HepG2 (cell line): Measurements from ENCODE around the gene GALNT10.

Experiments
- FOXK2 ChIP-seq: fragments of 450-650 bp; IDR thresholded peaks from 2 replicates; pipeline ENCODE4 v1.6.1; 2016
- JUN ChIP-seq: sonication (generic); formaldehyde crosslinking; IDR thresholded peaks from 2 replicates; pipeline ENCODE4 v1.4.0; 2020; ENCODE audit warnings: mild to moderate bottlenecking, missing genetic modification reagents
- KDM6A ChIP-seq: IDR thresholded peaks from 2 replicates; pipeline ENCODE4 v1.6.1; 2016; ENCODE audit warnings: low read depth
- POLR2AphosphoS5 ChIP-seq: IDR thresholded peaks from 2 replicates; pipeline ENCODE4 v1.6.1; 2012; ENCODE audit warnings: low read depth, low read length
- RBFOX2 ChIP-seq: fragments of 200-400 bp; formaldehyde crosslinking; IDR thresholded peaks from 2 replicates; pipeline ENCODE4 v1.6.1; 2017; ENCODE audit warnings: low read depth, mild to moderate bottlenecking, low read length
- YY1 ChIP-seq: IDR thresholded peaks from 2 replicates; pipeline ENCODE4 v1.6.1; 2011; ENCODE audit warnings: low read length, low read depth, moderate library complexity, mild to moderate bottlenecking; ENCODE audit not compliant: insufficient read depth, insufficient replicate concordance
- TF ChIP-seq, protein P1 (sequence below): sonication (generic); formaldehyde crosslinking; IDR thresholded peaks from 2 replicates; pipeline ENCODE4 v1.8.0; 2022; ENCODE audit warnings: missing genetic modification reagents, low read depth, mild to moderate bottlenecking, borderline replicate concordance

DNA sequence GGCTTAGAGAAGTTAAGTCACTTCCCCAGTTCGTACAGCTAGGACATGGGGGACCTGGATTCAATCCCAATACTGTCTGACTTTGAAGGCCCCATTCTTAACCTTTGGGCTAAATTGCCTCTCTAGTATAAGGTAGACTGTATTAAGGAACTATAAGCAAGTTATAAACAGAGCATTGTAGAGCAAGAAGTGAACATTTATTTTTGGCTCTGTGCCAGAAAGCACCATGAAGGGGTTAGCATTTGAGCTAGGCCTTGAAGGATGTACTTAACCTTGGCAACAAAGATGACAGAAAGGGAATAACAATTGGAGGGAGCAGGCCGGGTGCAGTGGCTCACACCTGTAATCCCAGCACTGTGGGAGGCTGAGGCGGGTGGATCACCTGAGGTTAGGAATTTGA is 32.8 kb downstream of the GALNT10 start:
- TF ChIP-seq JUN (CRISPR knock-in tag): no peak
- no peak for TF ChIP-seq YY1
- no peak for TF ChIP-seq RBFOX2
- TF ChIP-seq KDM6A (CRISPR knock-in tag): no peak
- TF ChIP-seq POLR2AphosphoS5: no peak
- TF ChIP-seq FOXK2: no peak
- TF ChIP-seq, protein P1, sequence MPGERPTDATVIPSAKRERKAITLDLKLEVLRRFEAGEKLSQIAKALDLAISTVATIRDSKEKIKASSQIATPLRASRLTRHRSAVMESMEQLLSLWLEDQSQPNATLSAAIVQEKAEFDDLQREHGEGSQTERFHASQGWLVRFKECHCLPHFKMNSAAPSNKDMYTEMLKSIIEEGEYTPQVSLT (CRISPR knock-in tag): no peak
